Memory B cell (primary cell): ENCODE results near the gene RBP3.

Experiments
- ATAC-seq: fragments of 150-1000 bp; cut with Tn5 transposase; 2 replicates; pipeline ENCODE4 v1.10.0; 2021; ENCODE audit warnings: low read depth, mild to moderate bottlenecking, moderate library complexity
- DNase-seq, 2 donors: peaks; one replicate each; pipeline ENCODE4 v3.0.0; 2022; ENCODE audit warnings: low spot score in 2 of 2
- H3K27ac Mint-ChIP-seq: one replicate; pipeline ENCODE4 v1.8.0; 2022; ENCODE audit warnings: mild to moderate bottlenecking, moderate library complexity, mixed read lengths
- H3K27me3 Mint-ChIP-seq: one replicate; pipeline ENCODE4 v1.8.0; 2022; ENCODE audit warnings: mixed read lengths
- H3K36me3 Mint-ChIP-seq: one replicate; pipeline ENCODE4 v1.8.0; 2022; ENCODE audit warnings: mild to moderate bottlenecking, mixed read lengths
- H3K4me1 Mint-ChIP-seq: one replicate; pipeline ENCODE4 v1.8.0; 2022; ENCODE audit warnings: mixed read lengths
- H3K4me3 Mint-ChIP-seq: one replicate; pipeline ENCODE4 v1.8.0; 2022; ENCODE audit warnings: mild to moderate bottlenecking, moderate library complexity, mixed read lengths
- H3K9me3 Mint-ChIP-seq: one replicate; pipeline ENCODE4 v1.8.0; 2022; ENCODE audit warnings: mixed read lengths

The RBP3 gene

DNA sequence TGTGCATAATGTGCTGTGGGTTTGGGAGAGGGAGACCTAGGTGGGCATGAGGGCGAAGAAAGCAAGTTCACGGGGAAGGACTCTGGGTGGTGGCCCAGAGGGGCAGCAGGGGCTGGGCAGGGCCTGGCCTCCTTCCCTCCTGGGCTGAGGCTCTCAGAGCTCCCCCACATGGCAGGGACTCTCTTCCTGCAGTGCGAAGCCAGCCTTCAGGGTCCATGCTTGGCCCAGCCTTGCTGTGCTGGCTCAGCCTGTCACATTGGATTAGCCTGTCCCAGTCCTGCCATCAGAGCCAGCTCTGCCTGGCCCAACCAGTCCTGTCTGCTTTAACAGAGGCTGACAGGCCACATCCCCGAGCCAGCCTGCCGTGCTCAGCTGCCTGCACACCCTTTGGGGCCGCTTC, 56.3 kb downstream of the RBP3 start:
- Mint-ChIP-seq H3K4me1 (no peaks in the 10 kb centered on the region), H3K36me3 (no peaks in the 10 kb centered on the region), H3K4me3 (no peak overlapping the region), H3K9me3 (no peaks in the 10 kb centered on the region), H3K27ac (no peak overlapping the region), H3K27me3 (peaks cover 10% of the 10 kb centered on the region)
- ATAC-seq, result no peak
- no peak for DNase-seq

DNA sequence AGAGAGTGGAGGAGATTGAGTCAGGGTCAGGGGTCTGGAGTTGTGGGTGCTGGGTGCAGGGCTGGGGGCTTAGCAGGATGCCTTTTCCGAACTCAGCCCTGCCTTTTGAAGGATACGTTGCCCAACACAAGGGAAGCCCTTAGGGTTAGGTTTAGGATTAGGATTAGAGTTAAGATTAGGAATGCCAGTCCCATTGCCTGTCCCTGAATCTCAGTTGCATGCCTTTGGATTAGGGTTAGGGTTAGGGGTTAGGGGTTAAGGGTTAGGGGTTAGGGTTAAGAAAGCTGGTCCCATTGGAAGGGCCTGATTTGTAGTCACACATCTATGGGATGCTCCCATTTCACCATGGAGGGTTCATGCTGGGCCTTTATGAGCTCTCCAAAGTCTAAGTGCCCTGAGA, 56.8 kb downstream of the RBP3 start:
- Mint-ChIP-seq H3K27ac (no peak overlapping the region), H3K9me3 (no peaks in the 10 kb centered on the region), H3K27me3 (peaks cover 10% of the 10 kb centered on the region), H3K4me3 (no peak overlapping the region), H3K4me1 (no peaks in the 10 kb centered on the region), H3K36me3 (no peaks in the 10 kb centered on the region)
- DNase-seq (no peak), ATAC-seq (no peak)

DNA sequence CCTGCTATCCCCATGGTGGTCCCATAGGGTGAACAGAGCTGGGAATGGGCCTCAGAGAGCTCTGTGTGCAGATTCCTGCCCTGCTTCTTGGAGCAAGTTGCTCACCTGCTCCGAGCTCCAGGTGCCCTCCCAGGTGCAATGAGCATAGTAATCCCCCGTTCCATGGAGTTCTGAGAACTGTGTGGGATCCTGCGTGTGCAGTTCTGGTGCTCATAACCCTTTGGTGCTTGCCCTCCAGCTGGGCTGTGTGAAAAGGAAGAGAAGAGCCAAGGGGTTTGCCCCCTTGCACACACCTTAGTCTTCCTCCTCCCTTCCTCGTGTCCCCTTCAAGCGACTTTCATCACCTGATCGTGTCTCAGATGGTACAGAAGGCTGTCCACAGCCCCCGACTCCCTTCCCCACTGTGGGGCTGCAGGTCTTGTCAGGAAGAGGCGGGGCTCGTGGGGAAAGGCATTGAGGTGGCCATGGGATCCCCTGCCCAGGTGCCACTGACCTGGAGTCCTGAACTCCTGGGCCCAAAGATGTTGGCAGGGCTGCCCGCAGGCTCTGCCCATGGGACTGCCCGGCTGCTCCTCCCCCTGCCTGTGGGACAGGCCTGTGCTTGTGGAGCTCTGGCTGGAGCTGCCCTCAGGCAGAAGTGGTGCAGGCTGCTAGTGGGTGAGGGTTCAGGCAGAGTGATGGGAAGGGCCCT, 57.8 kb downstream of the RBP3 start:
- no peak overlapping the region for H3K4me3 Mint-ChIP-seq
- peaks cover 9% of the 10 kb centered on the region for H3K27me3 Mint-ChIP-seq
- DNase-seq (no peak), ATAC-seq (no peak)
- H3K9me3 Mint-ChIP-seq, result no peaks in the 10 kb centered on the region
- H3K4me1 Mint-ChIP-seq, result no peaks in the 10 kb centered on the region
- no peak overlapping the region for H3K27ac Mint-ChIP-seq
- H3K36me3 Mint-ChIP-seq, result no peaks in the 10 kb centered on the region

DNA sequence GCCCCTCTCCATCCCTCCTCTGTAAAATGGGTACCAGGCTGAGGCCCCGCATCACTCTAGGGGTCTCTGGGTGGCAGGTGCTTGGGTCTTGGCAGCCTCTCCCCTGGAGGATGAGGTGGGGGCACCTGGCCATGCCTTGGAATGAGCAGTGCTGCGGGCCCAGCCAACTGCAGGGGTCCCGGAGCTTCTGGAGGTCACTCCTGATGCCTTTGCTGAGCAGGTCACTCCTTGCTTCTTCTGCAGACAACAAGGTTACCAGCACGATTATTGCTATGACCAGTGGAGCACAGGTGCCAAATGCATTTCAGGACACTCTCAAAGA, 58.3 kb downstream of the RBP3 start:
- no peak overlapping the region for H3K4me3 Mint-ChIP-seq
- ATAC-seq (no peak), DNase-seq (no peak)
- H3K36me3 Mint-ChIP-seq, result no peaks in the 10 kb centered on the region
- peaks cover 8% of the 10 kb centered on the region for H3K27me3 Mint-ChIP-seq
- no peaks in the 10 kb centered on the region for H3K4me1 Mint-ChIP-seq
- no peaks in the 10 kb centered on the region for H3K9me3 Mint-ChIP-seq
- H3K27ac Mint-ChIP-seq, result no peak overlapping the region

DNA sequence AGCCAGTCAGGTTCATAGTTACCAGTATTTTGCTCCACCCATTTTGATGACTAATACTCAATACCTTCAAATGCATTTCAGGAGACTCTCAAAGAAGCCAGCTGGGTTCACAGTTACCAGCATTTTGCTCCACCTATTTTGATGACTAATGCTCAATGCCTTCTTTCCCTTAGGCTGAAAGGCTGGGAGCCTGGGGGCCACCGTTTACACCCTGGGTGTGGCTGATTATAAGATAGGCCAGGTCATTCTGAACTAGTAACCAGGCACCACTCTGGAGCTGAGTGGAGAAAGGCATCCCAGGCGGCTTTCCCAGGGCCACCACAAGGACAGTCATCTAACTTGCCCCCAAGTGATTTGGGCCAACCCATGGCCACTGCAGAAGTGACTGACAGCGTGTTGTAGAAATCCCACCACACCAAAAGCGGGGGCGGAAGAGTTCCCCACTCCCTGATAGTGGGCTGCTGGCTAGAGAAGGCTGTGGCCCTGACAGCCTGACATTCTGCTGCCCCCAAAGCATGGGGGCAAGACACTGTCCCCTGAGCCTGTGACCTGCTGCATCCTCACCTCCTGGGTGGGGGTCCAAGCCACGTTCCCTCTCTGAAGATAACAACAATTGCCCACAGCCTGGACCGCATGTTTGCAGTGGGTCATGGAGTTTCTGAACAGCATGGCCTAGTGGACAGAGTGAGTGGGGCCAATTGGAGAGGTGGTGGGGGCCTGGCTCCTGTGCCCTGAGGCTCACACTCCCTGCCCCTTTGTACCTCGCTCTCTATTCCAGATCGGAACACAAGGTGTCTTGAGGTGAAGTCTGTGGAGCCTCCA, 58.9 kb downstream of the RBP3 start:
- DNase-seq (no peak), ATAC-seq (no peak)
- H3K9me3 Mint-ChIP-seq, result no peaks in the 10 kb centered on the region
- H3K27ac Mint-ChIP-seq, result no peak overlapping the region
- no peaks in the 10 kb centered on the region for H3K36me3 Mint-ChIP-seq
- no peaks in the 10 kb centered on the region for H3K4me1 Mint-ChIP-seq
- no peak overlapping the region for H3K4me3 Mint-ChIP-seq
- H3K27me3 Mint-ChIP-seq, result peaks cover 8% of the 10 kb centered on the region
